Measurements from ENCODE around the gene MGRN1.

Gene MGRN1

DNA sequence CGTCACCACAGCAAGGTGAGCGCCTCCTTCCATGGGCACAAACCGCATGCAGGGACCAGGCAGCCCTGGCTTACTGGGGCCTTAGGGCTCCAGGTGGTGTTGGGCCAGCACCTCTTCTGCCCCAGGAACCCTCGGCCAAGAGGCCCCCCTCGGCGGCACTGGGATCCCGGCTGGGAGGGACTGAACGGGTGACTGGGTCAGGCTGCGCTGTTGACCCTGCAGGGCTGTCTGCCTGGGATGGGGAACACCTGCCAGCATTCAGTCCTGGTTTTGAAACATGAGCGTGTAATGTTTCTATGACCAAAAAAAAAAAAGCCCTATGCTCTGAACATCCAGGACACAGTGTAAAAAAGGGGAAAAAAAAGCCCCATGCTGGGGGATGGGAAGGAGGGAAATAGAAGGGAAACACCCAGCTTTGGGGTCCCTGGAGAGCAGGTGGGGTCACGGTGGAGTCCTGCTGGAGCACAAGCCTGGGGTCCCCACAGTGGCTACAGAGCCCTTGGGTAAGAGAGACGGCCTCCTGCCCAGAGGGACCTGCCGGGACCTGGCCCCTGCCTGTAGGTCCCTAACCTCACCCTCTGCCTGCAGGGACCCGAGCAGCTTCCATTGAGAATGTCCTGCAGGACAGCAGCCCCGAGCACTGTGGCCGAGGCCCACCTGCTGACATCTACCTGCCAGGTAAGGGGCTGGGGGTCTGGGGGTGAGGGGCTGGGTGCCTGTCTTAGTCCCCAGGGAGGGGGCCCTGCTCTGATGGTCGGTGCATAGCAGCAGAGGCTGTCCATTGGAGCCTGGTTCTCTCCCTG, 58.8 kb downstream of the MGRN1 start:
- Mint-ChIP-seq H3K9me3 (no peaks in the 10 kb centered on the region), H3K4me1 (peaks cover 12% of the 10 kb centered on the region), H3K4me3 (no peak overlapping the region), H3K27me3 (no peaks in the 10 kb centered on the region), H3K27ac (no peak overlapping the region), H3K36me3 (peaks cover 19% of the 10 kb centered on the region)
- no peak for DNase-seq
- CTCF ChIA-PET, result interaction anchor here (0.8 to 2.2 kb wide), 9 partner anchors 9 to 178 kb away, joined by 3 to 9 read pairs (median 4); partner anchors contain the start of genes MGRN1 and NUDT16L1

DNA sequence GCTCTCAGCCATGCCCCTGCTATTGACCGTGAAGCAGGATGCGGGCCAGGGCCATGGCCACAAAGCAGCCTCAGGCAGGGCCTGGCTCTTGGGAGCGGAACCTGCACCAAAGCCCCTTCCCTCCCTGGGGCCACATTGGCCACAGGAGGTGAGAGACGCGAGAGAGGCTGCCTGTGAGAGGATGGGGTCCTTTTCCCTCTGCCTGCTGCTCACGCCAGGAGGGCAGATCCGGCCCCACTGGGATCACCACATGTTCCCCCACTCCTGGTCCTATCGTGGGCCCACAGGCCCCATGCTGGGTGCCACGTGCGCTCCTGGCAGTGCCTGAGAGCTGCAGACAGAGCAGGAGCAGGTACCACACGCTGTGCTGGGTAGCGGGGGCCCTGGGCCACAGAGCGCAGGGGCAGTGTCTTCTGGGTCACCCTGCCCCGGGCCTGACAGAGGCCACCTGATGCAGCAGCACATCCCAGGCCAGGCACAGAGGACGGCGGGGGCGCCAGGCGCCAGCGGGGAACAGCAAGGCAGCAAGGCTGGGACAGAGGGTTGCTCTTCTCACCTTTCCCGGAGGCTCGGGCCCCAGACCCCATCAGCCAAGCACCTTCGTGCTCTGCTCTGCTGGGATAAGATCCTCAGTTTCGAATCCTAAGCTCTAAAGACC, 59.6 kb downstream of the MGRN1 start:
- H3K4me3 Mint-ChIP-seq, result no peak overlapping the region
- CTCF ChIA-PET, result interaction anchor here (2.2 kb wide), 1 partner anchor 9 kb away, joined by 9 read pairs; the partner anchor contains the start of gene NUDT16L1
- peaks cover 18% of the 10 kb centered on the region for H3K36me3 Mint-ChIP-seq
- H3K4me1 Mint-ChIP-seq, result peaks cover 6% of the 10 kb centered on the region
- no peaks in the 10 kb centered on the region for H3K27me3 Mint-ChIP-seq
- no peaks in the 10 kb centered on the region for H3K9me3 Mint-ChIP-seq
- DNase-seq, result no peak
- no peak overlapping the region for H3K27ac Mint-ChIP-seq

DNA sequence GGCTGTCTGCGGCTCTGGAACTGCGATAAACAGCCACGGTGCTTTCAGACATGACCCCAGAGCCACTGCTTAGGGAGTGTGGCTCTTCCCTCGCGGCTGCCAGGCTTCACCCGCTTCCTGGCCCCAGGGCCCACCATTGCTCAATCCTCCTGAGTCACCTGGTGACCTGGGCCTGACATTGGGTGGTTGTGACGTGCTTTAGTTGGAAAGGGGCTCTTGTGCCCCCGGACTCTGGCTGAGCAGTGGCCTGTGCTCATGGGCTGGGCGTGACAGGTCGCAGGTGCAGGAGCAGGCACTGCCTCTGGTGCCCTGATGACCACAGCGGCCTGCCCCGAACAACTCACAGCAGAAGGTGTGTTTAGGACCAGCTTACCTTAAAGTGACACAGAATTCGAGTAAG, 60.1 kb downstream of the MGRN1 start:
- H3K27me3 Mint-ChIP-seq, result no peaks in the 10 kb centered on the region
- DNase-seq, result no peak
- CTCF ChIA-PET, result no interaction called here
- no peak overlapping the region for H3K4me3 Mint-ChIP-seq
- peaks cover 5% of the 10 kb centered on the region for H3K4me1 Mint-ChIP-seq
- no peaks in the 10 kb centered on the region for H3K9me3 Mint-ChIP-seq
- peaks cover 18% of the 10 kb centered on the region for H3K36me3 Mint-ChIP-seq
- no peak overlapping the region for H3K27ac Mint-ChIP-seq

DNA sequence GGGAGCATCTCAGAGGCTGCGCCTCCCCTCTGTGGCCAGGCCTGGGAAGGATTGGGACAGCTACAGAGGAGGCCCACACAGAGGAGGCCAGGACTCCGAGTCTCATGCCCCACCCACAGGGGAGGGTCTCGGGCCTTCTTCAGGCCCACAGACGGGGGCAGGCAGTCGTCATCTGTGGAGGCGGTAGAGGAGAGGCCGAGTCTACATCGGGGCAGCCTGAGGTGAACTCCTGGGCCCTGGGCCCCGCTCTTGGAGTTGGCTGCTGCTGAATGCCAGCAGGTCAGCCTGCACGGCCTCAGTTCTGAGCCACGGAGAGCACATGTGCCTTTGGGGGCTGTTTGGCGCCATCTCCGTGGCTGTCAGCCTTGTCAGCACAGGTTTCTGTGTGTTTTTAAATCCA, 60.7 kb downstream of the MGRN1 start:
- H3K27ac Mint-ChIP-seq, result no peak overlapping the region
- DNase-seq, result no peak
- peaks cover 5% of the 10 kb centered on the region for H3K4me1 Mint-ChIP-seq
- no peaks in the 10 kb centered on the region for H3K27me3 Mint-ChIP-seq
- H3K4me3 Mint-ChIP-seq, result no peak overlapping the region
- CTCF ChIA-PET, result no interaction called here
- no peaks in the 10 kb centered on the region for H3K9me3 Mint-ChIP-seq
- peaks cover 19% of the 10 kb centered on the region for H3K36me3 Mint-ChIP-seq

DNA sequence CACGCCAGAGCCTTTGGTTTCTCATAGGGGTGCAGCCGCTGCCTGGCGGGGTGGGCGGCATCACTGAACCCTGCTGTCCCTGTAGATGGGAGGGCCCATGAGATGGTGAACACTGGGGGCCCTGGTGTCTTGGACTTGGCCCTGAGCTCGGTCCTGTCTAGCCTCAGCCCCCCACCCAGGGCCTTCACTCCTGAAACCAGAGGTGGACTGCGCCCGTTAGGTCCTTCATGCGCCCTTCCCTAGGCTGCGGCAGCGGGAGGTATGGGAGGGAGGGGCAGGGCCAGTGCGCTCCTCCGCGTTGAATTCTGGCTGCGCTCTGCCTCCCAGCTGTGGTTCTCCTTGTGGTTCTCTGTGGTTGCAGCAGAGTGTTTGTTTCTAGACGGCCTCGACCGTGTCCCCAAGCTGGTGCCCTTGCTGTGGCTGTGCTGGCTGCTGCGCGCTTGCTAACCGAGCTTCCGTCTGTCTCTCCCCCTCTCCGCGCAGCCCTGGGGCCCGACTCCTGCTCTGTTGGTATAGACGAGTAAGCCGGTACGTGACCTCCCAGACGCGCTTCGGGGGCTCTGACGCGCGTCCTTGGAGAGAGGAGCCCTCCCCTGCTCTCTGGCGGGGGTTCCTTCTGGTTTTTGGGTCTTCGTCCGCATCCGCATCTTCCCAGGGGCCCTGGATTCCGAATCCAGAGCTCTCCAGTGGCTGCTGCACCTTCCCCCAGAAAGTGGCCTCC, 61.3 kb downstream of the MGRN1 start:
- peaks cover 3% of the 10 kb centered on the region for H3K4me1 Mint-ChIP-seq
- H3K27ac Mint-ChIP-seq, result no peak overlapping the region
- H3K4me3 Mint-ChIP-seq, result no peak overlapping the region
- CTCF ChIA-PET, result no interaction called here
- H3K9me3 Mint-ChIP-seq, result no peaks in the 10 kb centered on the region
- no peak for DNase-seq
- H3K27me3 Mint-ChIP-seq, result no peaks in the 10 kb centered on the region
- peaks cover 16% of the 10 kb centered on the region for H3K36me3 Mint-ChIP-seq

DNA sequence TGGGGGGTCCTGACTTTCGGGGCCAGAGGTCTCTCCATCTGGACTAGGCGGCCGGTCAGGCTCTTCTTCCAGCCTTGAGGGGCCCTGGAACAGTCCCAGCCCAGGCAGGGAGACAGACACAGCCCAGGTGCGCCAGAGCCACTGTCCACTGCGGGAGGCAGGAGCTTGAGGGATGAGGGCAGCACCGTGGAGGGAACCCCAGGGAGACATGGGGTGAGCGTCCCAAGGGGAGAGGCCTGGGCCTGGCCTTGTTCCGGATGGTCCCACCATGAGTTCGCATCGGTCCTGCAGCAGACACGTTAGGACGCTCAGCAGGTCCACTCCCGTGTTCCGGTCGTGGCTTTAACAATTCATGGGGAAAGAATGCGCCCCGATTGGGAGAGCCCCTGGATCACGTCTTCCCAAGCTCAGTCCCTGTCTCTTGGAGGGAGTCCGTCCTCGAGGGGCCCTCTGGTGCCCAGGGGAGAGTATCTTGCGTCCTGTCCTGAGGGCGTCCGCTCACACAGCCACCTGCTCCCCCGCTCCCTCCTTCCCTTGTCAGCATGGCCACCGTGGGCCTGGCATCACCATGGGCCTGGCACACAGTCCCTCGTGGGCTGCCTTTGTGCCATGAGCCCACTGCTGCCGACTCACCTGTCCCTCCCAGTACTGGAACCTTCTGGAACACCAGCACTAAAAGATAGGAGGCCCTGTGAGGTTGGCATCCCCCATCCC, 62.0 kb downstream of the MGRN1 start:
- no peak for DNase-seq
- H3K4me3 Mint-ChIP-seq, result no peak overlapping the region
- H3K27me3 Mint-ChIP-seq, result no peaks in the 10 kb centered on the region
- no peak overlapping the region for H3K27ac Mint-ChIP-seq
- CTCF ChIA-PET, result no interaction called here
- no peaks in the 10 kb centered on the region for H3K9me3 Mint-ChIP-seq
- peaks cover 1% of the 10 kb centered on the region for H3K4me1 Mint-ChIP-seq
- peaks cover 15% of the 10 kb centered on the region for H3K36me3 Mint-ChIP-seq

DNA sequence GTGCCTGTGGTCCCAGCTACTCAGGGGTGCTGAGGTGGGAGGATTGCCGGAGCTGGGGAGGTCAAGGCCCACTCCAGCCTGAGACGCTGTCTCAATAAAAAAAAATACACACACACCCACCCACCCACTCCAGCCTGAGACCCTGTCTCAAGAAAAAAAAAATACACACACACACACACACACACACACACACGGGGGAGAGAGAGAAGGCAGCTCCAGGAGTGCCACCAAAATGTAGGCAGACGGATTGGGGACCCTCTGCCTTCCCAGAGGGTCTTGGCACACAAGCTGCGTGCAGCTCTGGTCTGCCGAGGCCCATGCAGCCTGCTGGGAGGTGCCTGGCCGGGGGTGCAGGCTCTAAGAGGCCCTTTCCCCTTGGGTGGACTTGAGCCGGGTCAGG, 62.8 kb downstream of the MGRN1 start:
- no peak overlapping the region for H3K27ac Mint-ChIP-seq
- CTCF ChIA-PET, result no interaction called here
- no peak for DNase-seq
- no peaks in the 10 kb centered on the region for H3K9me3 Mint-ChIP-seq
- H3K36me3 Mint-ChIP-seq, result peaks cover 13% of the 10 kb centered on the region
- H3K4me1 Mint-ChIP-seq, result peaks cover 2% of the 10 kb centered on the region
- no peak overlapping the region for H3K4me3 Mint-ChIP-seq
- H3K27me3 Mint-ChIP-seq, result no peaks in the 10 kb centered on the region

DNA sequence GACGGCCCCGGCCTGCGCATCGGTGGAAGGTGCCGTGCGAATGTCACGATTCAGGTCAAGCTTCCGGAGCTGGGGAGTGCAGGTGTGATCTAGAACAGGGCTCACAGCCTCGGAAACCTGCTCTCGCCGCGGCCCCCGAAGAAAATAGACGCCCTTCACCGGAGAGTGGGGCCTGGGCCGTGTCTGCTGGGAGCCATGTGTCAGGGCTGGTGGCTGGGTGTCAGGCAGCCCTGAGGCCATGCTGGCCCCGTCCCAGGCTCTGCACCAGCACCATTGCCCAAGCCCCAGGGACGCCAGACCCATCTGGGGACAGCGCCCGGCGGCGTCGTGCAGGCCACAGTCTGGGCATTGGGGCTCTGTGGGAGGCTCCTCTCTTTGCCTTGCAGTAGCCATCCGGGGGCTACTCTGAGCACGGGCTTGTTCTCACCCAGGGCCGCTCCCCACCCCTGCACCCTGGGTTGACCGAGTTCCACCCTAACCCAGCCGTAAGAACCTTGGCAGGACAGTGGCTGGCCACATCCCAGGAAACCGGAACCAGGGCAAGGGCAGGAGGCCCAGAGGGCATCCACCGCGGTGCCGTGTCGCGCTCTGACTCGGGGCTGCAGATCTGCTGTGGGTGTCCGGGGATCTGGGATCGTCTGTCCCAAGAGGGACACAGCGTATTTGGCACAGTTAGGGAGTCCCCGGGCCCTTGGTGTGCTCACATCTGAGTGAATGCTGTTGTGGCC, 63.5 kb downstream of the MGRN1 start:
- no peaks in the 10 kb centered on the region for H3K27me3 Mint-ChIP-seq
- H3K36me3 Mint-ChIP-seq, result peaks cover 13% of the 10 kb centered on the region
- H3K9me3 Mint-ChIP-seq, result no peaks in the 10 kb centered on the region
- CTCF ChIA-PET, result no interaction called here
- peaks cover 7% of the 10 kb centered on the region for H3K4me1 Mint-ChIP-seq
- H3K27ac Mint-ChIP-seq, result no peak overlapping the region
- DNase-seq, result no peak
- no peak overlapping the region for H3K4me3 Mint-ChIP-seq

DNA sequence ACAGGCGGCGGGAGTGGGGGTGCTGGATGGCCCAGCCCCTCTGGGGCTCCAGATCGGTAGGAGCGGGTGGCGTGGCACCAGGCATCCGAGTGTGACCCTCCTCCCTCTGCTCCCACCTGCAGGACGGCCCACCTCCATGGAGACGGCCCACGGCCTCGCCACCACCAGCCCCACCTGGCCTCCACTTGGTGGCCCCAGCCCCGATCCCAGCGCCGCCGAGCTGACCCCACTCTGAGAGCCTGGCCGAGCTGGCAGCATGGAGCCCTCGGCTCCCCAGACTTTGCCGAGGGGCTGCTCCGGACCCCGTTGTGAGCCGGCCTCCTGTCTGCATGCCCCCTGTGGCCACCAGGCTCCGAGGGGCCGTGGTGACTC, 64.0 kb downstream of the MGRN1 start:
- H3K36me3 Mint-ChIP-seq, result peaks cover 13% of the 10 kb centered on the region
- no peak for DNase-seq
- CTCF ChIA-PET, result no interaction called here
- H3K4me3 Mint-ChIP-seq, result no peak overlapping the region
- H3K9me3 Mint-ChIP-seq, result no peaks in the 10 kb centered on the region
- peaks cover 9% of the 10 kb centered on the region for H3K4me1 Mint-ChIP-seq
- H3K27ac Mint-ChIP-seq, result no peak overlapping the region
- no peaks in the 10 kb centered on the region for H3K27me3 Mint-ChIP-seq

DNA sequence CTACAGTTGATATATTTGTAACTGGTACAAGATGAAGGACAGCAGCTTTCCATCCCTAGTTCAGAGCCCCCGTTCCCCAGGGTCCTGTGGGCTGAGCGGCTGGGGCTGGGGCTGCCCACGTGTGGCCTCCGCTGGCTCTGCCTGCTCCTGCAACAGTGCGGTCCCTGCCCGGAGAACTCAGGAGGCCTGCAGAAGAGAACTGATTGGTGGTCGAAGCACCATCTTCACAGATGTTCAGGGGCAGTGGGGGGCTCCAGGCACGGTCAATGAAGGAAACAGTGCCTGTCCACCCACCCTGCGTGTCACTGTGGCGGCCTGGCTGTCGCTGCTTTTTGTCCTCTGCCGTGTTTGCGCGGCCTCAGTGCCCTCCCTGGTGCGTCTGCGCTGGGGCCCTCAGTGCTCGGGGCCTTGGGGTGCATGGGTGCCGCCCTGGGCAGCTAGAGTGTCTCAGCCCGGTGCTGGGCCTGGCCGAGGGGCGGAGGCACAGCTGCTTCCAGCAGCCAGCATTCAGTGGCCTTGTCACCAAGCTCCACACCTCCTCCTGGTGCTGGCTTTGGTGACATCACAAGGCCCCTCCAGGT, 64.6 kb downstream of the MGRN1 start:
- H3K4me1 Mint-ChIP-seq, result peaks cover 9% of the 10 kb centered on the region
- no peak overlapping the region for H3K4me3 Mint-ChIP-seq
- no peak overlapping the region for H3K27ac Mint-ChIP-seq
- DNase-seq, result no peak
- CTCF ChIA-PET, result no interaction called here
- no peaks in the 10 kb centered on the region for H3K27me3 Mint-ChIP-seq
- H3K9me3 Mint-ChIP-seq, result no peaks in the 10 kb centered on the region
- H3K36me3 Mint-ChIP-seq, result peaks cover 13% of the 10 kb centered on the region

DNA sequence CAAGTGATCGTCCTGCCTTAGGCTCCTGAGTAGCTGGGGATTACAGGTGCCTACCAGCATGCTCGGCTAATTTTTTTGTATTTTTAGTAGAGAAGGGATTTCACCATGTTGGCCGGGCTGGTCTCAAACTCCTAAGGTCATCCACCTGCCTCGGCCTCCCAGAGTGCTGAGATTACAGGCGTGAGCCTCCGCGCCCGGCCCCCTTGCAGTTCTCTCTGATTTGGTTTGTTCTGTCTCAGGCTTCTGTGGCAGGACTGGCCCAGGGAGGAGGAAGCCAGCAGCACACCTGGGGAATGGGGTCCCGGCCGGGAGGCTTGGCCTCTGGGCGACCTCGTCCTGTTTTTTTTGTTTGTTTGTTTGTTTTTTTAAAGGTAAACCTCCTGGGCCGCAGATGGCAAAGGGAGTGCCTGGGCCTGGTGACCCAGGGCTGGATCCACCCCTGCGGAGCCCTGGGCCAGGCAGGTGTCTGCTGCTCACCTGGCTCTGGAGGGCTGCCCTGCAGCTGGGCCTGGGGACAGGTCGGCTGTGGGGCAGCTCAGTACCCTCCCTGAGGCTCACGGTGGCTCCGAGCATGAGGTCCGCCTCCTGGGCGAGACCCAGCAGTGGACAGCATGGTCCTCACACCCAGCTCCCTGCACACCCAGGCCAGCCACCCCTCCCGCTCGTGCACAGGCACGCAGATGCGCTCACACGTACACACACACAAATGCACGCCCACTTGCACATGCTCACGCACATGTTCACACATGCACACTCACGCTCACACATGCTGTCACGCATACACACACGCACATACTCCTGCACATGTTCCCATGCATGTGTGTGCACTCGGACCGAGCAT, 65.5 kb downstream of the MGRN1 start:
- DNase-seq, result no peak
- Mint-ChIP-seq H3K27ac (no peak overlapping the region), H3K36me3 (peaks cover 10% of the 10 kb centered on the region), H3K4me1 (peaks cover 10% of the 10 kb centered on the region), H3K9me3 (no peaks in the 10 kb centered on the region), H3K4me3 (no peak overlapping the region), H3K27me3 (no peaks in the 10 kb centered on the region)
- CTCF ChIA-PET, result interaction anchor here (1.4 kb wide), 1 partner anchor 40 kb away, joined by 4 read pairs; no protein-coding TSS in a partner anchor

DNA sequence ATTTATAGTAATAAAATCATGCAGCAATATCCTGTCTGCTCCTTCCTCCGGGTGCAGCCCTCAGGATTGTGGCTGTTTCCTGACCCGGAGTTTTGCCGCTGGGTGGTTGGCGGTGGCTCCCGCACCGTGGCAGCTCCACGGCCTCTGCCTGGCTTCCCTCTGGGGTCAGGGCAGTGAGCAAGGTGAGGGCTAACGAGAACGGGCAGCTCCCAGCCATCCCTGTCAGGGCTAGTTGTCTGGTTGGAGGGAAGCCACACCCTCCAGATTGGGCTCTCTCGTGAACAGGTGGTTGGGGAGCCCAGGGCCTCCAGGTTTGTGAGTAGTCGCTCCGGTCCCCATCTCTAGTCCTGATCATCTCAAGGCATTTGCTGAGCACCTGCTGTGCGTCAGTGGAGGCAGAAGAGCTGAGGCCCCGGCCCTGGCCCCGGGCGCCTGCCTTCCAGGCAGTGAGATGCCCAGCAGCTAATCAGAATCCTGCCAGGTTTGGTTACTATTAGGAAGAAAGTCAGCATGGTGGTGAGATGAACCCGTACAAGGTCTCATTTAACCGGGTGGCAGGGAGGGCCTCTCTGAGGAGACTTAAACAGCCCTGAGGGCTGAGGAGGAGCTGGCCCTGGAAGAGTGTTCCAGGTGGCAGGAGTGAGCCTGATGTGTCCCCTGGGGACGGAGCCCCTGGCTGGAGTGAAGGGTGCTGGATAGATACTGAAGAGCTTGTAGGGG, 66.5 kb downstream of the MGRN1 start:
- Mint-ChIP-seq H3K27me3 (no peaks in the 10 kb centered on the region), H3K9me3 (no peaks in the 10 kb centered on the region), H3K36me3 (peaks cover 11% of the 10 kb centered on the region), H3K4me1 (peaks cover 16% of the 10 kb centered on the region), H3K4me3 (peak overlapping the region; percentile 7), H3K27ac (no peak overlapping the region)
- DNase-seq, result peak; percentile 18
- CTCF ChIA-PET, result interaction anchor here (1.4 to 2.7 kb wide), 2 partner anchors 8 to 41 kb away, joined by 4 to 9 read pairs; no protein-coding TSS in a partner anchor

Data from activated naive CD4-positive, alpha-beta T cell treated with anti-CD3 and anti-CD28 coated beads, Interleukin-2, amount 10 ng/mL, durations not matched to agents 7 days and 5 days (primary cell).